CD14-positive monocyte (primary cell): ENCODE data around the gene WNT5B. TPM values are rescaled to one million over a fixed set of nuclear protein-coding genes. Genes with fewer than 3 reads are reported as not detected.

Experiments
- DNase-seq, 3 donors: peaks; one replicate each; pipeline ENCODE4 v3.0.0-alpha.2; 2011 to 2022
- H2AFZ ChIP-seq: 2 replicates; pipeline ENCODE4 v1.6.0; 2012; ENCODE audit warnings: mild to moderate bottlenecking, low read depth, low read length, inconsistent platforms; ENCODE audit not compliant: insufficient read depth, poor library complexity, severe bottlenecking
- H3K27ac ChIP-seq, 2 donors: 1 replicate in 1 of 2; 2 replicates in 1 of 2; pipeline ENCODE4 v1.5.1; 2012 to 2013; ENCODE audit warnings: low read length in 2 of 2, control low read depth in 1 of 2, inconsistent platforms in 1 of 2, low read depth in 1 of 2, mild to moderate bottlenecking in 1 of 2
- H3K27me3 ChIP-seq, 2 donors: one replicate each; pipeline versions ENCODE4 v1.6.0 to v1.6.1; 2011 to 2013; ENCODE audit warnings: low read length in 2 of 2; ENCODE audit not compliant: control insufficient read depth in 2 of 2, insufficient read depth in 2 of 2
- H3K36me3 ChIP-seq, 2 donors: replicated peaks in 1 of 2; 1 replicate in 1 of 2; 2 replicates in 1 of 2; pipeline versions ENCODE4 v1.5.1 to v1.6.1; 2012 to 2013; ENCODE audit warnings: low read length in 2 of 2, control low read depth in 1 of 2, inconsistent platforms in 1 of 2, mild to moderate bottlenecking in 1 of 2; ENCODE audit not compliant: insufficient read depth in 2 of 2, control insufficient read depth in 1 of 2
- H3K4me1 ChIP-seq, 2 donors: 1 replicate in 1 of 2; 2 replicates in 1 of 2; pipeline versions ENCODE4 v1.5.1 to v1.6.1; 2012 to 2013; ENCODE audit warnings: low read length in 2 of 2, control low read depth in 1 of 2, inconsistent platforms in 1 of 2, mild to moderate bottlenecking in 1 of 2, moderate library complexity in 1 of 2; ENCODE audit not compliant: insufficient read depth in 2 of 2, control insufficient read depth in 1 of 2
- H3K4me2 ChIP-seq: replicated peaks from 2 replicates; pipeline ENCODE3; 2012; ENCODE audit warnings: low read length, moderate library complexity, mild to moderate bottlenecking; ENCODE audit not compliant: poor library complexity, severe bottlenecking; ENCODE audit errors: extremely low read depth
- H3K4me3 ChIP-seq, 3 experiments: fragments of 200-600 bp in 1 of 3; sonication (generic) in 1 of 3; replicated peaks in 1 of 3; 1 replicate in 2 of 3; 2 replicates in 1 of 3; pipeline ENCODE4 v1.5.1; 2011 to 2013; ENCODE audit warnings: low read length in 3 of 3, mild to moderate bottlenecking in 3 of 3, control low read depth in 2 of 3, low read depth in 2 of 3, inconsistent platforms in 1 of 3, moderate library complexity in 1 of 3
- H3K79me2 ChIP-seq: 2 replicates; pipeline ENCODE4 v1.6.0; 2012; ENCODE audit warnings: mild to moderate bottlenecking, control low read depth, inconsistent platforms, low read length, moderate library complexity; ENCODE audit not compliant: insufficient read depth
- H3K9ac ChIP-seq: 2 replicates; pipeline ENCODE4 v1.6.0; 2017; ENCODE audit warnings: low read length, mild to moderate bottlenecking; ENCODE audit not compliant: insufficient read depth, poor library complexity, severe bottlenecking
- H3K9me3 ChIP-seq, 2 donors: replicated peaks in 1 of 2; 1 replicate in 1 of 2; 2 replicates in 1 of 2; pipeline versions ENCODE4 v1.5.1 to v1.6.1; 2012 to 2013; ENCODE audit warnings: low read length in 2 of 2, control low read depth in 1 of 2; ENCODE audit not compliant: control insufficient read depth in 1 of 2, insufficient read depth in 1 of 2
- H4K20me1 ChIP-seq: 2 replicates; pipeline ENCODE4 v1.6.0; 2012; ENCODE audit warnings: mild to moderate bottlenecking, low read length, control low read depth, moderate library complexity; ENCODE audit not compliant: insufficient read depth
- H3K27ac Mint-ChIP-seq, 7 donors: one replicate each; pipeline ENCODE4 v1.8.0; 2020; ENCODE audit warnings: mild to moderate bottlenecking in 7 of 7, mixed read lengths in 7 of 7, moderate library complexity in 6 of 7, inconsistent platforms in 2 of 7
- H3K27me3 Mint-ChIP-seq, 3 donors: one replicate each; pipeline ENCODE4 v1.8.0; 2021 to 2022; ENCODE audit warnings: low read depth in 3 of 3, mild to moderate bottlenecking in 3 of 3, mixed read lengths in 3 of 3, moderate library complexity in 3 of 3, inconsistent platforms in 1 of 3
- H3K36me3 Mint-ChIP-seq, 2 donors: one replicate each; pipeline ENCODE4 v1.8.0; 2020; ENCODE audit warnings: mixed read lengths in 2 of 2, inconsistent platforms in 1 of 2, mild to moderate bottlenecking in 1 of 2
- H3K4me1 Mint-ChIP-seq: one replicate; pipeline ENCODE4 v1.8.0; 2020; ENCODE audit warnings: mild to moderate bottlenecking, mixed read lengths
- H3K4me3 Mint-ChIP-seq, 2 donors: one replicate each; pipeline ENCODE4 v1.8.0; 2020; ENCODE audit warnings: mild to moderate bottlenecking in 2 of 2, mixed read lengths in 2 of 2, moderate library complexity in 1 of 2
- H3K9me3 Mint-ChIP-seq, 7 donors: one replicate each; pipeline ENCODE4 v1.8.0; 2020 to 2022; ENCODE audit warnings: mixed read lengths in 7 of 7, mild to moderate bottlenecking in 6 of 7, moderate library complexity in 6 of 7, inconsistent platforms in 2 of 7
- WGBS: methylation state at CpG from one replicate; pipeline ENCODE4 v1.1.5; 2013; ENCODE audit warnings: missing lambda C conversion rate; ENCODE audit not compliant: insufficient coverage; 5-methylcytosine and 5-hydroxymethylcytosine counted together
- intact Hi-C, 2 donors: fragments of 100-400 bp; cut with micrococcal nuclease; formaldehyde crosslinking; loops; one replicate each; pipeline versions ENCODE4 v1.15.0 to v1.15.1; 2023
- polyA plus RNA-seq, 3 donors: library from polyadenylated mRNA; depleted of rRNA in 1 of 3; unstranded in 2 of 3; stranded (reverse) in 1 of 3; fragments of 300-500 nt in 2 of 3; fragments of >200 nt in 1 of 3; fragmentation: Illumina TruSeq in 2 of 3; gene quantifications; 1 replicate in 2 of 3; 2 replicates in 1 of 3; pipeline ENCODE4 v1.2.3, GENCODE V29; 2012 to 2021
- TF ChIP-seq, protein P1 (sequence below): fragments of 200-600 bp; IDR thresholded peaks from one replicate; pipeline ENCODE4 v1.8.0; 2022; ENCODE audit warnings: antibody characterized with exemption, mild to moderate bottlenecking

The WNT5B gene
- polyA plus RNA-seq, 3 donors, result 2.7 to 4.1 (median 3.1) TPM

DNA sequence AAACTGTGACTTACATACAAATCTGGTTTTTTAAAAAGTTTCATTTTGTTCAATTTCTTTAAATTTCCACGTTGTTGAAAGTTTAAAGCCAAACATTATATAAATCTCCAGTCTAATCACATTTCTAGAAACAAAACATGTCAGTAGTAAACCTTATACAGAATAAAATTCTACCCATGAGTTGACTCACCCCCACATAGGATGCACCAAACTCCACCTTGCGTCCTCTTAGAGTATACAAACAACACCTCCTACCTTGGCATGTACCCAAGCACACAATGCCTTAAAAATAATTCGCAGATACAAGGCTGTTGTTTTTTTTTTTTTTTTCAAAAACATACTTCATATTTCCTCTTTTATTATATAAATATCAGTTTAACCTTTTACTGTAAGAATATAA, 38.0 kb upstream of the WNT5B start:
- Histone ChIP-seq H3K9me3 (no peaks in the 10 kb centered on the region), H3K4me2 (peak overlapping the region; percentile 99), H3K27ac (no peak overlapping the region), H3K4me1 (peaks cover 37 to 48% of the 10 kb centered on the region in 2 donors), H3K9ac (no peak overlapping the region), H3K4me3 (peak overlapping the region in 1 of 3 experiments; percentile 94), H2AFZ (no peak overlapping the region), H3K36me3 (peaks cover 0 to 18% of the 10 kb centered on the region in 2 donors), H3K79me2 (peaks cover 45% of the 10 kb centered on the region), H3K27me3 (no peaks in the 10 kb centered on the region), H4K20me1 (peaks cover 62% of the 10 kb centered on the region)
- no peak for DNase-seq
- intact Hi-C loops, result no loop called here
- TF ChIP-seq, protein P1, sequence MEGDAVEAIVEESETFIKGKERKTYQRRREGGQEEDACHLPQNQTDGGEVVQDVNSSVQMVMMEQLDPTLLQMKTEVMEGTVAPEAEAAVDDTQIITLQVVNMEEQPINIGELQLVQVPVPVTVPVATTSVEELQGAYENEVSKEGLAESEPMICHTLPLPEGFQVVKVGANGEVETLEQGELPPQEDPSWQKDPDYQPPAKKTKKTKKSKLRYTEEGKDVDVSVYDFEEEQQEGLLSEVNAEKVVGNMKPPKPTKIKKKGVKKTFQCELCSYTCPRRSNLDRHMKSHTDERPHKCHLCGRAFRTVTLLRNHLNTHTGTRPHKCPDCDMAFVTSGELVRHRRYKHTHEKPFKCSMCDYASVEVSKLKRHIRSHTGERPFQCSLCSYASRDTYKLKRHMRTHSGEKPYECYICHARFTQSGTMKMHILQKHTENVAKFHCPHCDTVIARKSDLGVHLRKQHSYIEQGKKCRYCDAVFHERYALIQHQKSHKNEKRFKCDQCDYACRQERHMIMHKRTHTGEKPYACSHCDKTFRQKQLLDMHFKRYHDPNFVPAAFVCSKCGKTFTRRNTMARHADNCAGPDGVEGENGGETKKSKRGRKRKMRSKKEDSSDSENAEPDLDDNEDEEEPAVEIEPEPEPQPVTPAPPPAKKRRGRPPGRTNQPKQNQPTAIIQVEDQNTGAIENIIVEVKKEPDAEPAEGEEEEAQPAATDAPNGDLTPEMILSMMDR, result no peak
- 60% methylated on average over 2 of the region's 3 CpGs for WGBS
- Mint-ChIP-seq H3K9me3 (no peaks in the 10 kb centered on the region), H3K36me3 (peaks cover 19% of the 10 kb centered on the region in 2 donors), H3K4me1 (peaks cover 53% of the 10 kb centered on the region), H3K27ac (no peak overlapping the region), H3K27me3 (peaks cover 0 to 4% (median 0%) of the 10 kb centered on the region in 3 donors), H3K4me3 (peak overlapping the region in 1 of 2 donors; percentile 64)

DNA sequence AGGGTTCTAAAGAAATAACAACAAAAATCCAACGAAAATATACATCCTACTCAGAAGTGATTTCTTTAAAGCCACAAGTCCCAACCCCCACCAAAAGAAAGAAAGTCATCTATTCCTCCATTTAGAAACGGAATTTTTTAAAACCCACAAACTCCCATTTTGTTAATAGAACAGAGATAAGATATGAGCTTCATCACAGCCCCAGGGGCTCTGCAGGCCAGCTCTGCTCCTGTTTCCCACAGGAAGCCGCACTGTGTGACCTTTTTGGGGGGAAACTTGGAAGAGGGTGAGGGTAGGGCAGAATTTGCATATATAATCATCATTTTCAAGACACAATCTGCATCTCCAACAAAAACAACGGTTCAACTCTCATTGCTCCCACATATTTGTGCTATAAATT, 37.5 kb upstream of the WNT5B start:
- no peak for DNase-seq
- intact Hi-C loops, result no loop called here
- H3K9me3 ChIP-seq, result no peaks in the 10 kb centered on the region
- Mint-ChIP-seq H3K9me3 (no peaks in the 10 kb centered on the region), H3K4me3 (peak overlapping the region; percentile 64 to 84), H3K36me3 (peaks cover 16 to 17% of the 10 kb centered on the region in 2 donors), H3K27ac (peak overlapping the region in 2 of 7 donors; percentile 23 to 71), H3K4me1 (peaks cover 55% of the 10 kb centered on the region), H3K27me3 (peaks cover 0 to 4% (median 0%) of the 10 kb centered on the region in 3 donors)
- H3K79me2 ChIP-seq, result peaks cover 45% of the 10 kb centered on the region
- TF ChIP-seq, protein P1, result no peak
- H3K4me1 ChIP-seq, result peaks cover 37 to 51% of the 10 kb centered on the region in 2 donors
- H3K4me3 ChIP-seq, result peak overlapping the region; percentile 2 to 94 (median 13)
- H3K36me3 ChIP-seq, result peaks cover 0 to 13% of the 10 kb centered on the region in 2 donors
- no CpG with 5 or more reads among the region's 4 CpGs for WGBS
- peak overlapping the region; percentile 99 for H3K4me2 ChIP-seq
- H4K20me1 ChIP-seq, result peaks cover 62% of the 10 kb centered on the region
- H3K27me3 ChIP-seq, result no peaks in the 10 kb centered on the region
- H3K9ac ChIP-seq, result no peak overlapping the region
- H2AFZ ChIP-seq, result no peak overlapping the region
- no peak overlapping the region for H3K27ac ChIP-seq
